HG03520 (cell line): ENCODE results near the gene JMJD6.
A peak's percentile ranks its signal among the peaks of the same experiment; 100 is the strongest.

Experiments
- ATAC-seq: cut with Tn5 transposase; IDR thresholded peaks from one replicate; pipeline ENCODE4 v1.9.1; 2021; ENCODE audit warnings: mild to moderate bottlenecking, moderate library complexity; ENCODE audit not compliant: unreplicated experiment

JMJD6 gene

DNA sequence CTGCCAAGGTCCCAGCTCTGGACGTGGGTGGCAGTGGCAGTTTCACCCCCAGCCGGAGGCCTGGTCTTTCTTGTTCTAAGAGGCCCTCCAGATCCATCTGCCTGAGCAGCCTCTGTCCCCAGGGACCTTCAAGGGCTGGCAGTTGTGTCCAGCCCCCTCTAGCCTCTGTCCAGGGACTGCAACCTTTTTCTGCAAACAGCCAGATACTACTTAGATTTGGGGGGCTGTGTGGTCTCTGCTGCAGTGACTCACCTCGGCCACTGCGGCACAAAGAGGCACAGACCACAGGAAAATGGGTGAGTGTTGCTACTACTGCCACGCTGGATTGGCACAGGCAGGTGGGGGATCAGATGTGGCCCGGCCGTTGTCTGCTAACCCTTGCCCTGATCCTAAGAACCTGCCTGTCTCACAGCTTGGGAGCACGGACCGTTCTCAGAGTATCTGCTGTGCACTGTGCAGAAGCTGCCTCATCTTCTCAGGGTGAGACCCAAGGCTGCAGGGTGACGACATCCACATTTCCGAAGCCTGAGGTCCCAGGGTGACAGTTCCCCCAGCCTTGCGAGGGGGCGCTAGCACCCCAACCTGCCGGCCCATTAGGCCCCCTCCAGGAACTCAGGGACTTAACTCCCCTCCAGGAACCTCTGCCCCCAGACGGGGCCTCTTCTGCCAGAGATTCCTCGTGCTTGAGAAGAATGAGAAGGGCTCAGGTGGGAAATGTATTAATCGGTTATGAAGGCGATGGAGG is 43.2 kb downstream of the JMJD6 start:
- no peak for ATAC-seq

DNA sequence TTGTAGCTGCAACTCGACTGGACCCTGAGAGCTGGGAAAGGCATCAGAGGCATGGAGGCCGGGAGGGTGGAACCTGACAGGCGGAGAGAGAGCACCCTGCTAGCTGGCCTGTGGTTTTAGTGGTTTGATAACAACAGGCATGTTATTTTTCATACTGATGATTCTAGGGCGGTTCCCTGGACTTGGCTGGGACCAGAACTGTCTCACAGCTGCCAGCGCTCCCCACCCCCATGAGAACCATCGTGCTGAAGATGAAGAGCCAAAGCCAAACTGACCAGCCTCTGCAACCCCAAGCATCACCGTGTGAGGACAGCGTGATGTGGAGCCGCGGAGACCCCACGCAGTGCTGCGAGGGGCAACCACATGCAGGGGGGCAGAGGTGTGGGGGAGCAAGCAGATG is 44.1 kb downstream of the JMJD6 start:
- ATAC-seq = no peak

GRCh38 chr17:76681222-76682137 is 44.9 kb downstream of the JMJD6 start:
- ATAC-seq = no peak

- ATAC-seq = no peak
Observed at GRCh38 chr17:76679239-76679638, 47.2 kb downstream of the JMJD6 start.

DNA sequence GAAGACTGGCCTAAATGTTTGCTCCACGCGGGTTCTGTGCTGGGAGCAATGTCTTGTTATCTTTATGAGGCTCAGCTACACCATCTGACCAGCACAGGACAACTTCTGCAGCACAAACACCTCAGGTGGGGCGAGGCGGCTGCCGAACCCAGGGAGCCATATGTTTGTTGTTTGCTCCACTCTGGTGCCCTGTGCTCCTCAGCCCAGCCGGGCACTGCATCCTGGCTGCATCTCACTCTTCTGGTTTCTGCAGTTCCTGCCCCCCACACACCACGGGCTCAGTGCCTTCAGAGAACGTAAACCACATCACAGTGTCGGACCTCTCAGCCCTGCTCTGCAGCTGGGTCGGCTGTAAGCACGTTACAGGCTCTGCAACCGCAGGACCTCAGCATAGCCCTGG is 48.1 kb downstream of the JMJD6 start:
- ATAC-seq = no peak

- no peak for ATAC-seq
Observed at GRCh38 chr17:76677406-76677805, 49.0 kb downstream of the JMJD6 start.

GRCh38 chr17:76676629-76677028 is 49.8 kb downstream of the JMJD6 start:
- ATAC-seq = no peak

DNA sequence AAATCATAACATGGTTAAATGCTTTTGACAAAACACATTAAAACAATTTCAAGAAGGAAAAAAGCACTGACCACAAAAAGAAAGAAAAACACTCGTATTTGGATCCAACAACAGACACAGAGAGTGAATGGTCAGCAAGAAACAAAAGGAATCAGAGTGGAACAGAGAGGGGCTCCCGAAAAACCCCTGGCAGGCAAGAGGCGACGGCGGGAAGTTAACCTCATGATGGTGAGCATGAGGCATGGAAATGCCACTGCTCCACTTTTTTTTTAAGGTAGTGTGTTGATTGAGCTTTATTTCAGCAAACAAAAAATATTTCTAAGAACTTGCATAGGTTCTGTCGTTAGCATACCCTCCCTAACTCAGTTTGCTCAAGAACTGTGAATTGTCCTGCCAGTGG is 50.8 kb downstream of the JMJD6 start:
- ATAC-seq = no peak

- no peak for ATAC-seq
Observed at GRCh38 chr17:76674600-76674999, 51.8 kb downstream of the JMJD6 start.

GRCh38 chr17:76673729-76674128 is 52.7 kb downstream of the JMJD6 start:
- no peak for ATAC-seq

GRCh38 chr17:76672892-76673291 is 53.5 kb downstream of the JMJD6 start:
- no peak for ATAC-seq

DNA sequence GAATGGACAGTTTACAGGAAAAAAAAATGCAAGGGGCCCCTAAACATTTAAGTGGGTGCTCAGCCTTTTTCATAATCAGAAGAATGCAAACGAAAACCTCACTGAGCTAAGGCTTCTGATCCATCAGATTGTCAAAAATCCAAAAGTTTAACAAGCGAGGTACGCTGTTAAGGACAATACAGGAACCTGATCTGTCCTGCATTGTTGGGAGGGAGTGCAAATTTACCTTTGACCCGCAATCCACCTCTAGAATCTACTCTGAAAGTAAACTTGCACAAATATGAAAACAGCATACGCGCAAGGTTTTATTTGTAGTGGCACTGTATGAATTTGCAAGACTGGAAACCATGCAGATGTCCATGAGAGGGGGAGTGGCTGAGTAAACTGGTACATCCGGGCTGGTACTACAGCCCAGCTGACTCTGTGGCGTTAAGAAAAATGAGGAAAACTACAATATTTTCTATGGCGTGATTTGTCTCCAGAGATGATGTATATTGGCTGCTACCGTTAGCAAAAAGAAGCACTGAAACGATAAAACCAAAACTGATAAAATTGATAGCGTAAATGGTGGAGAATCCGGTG is 54.0 kb downstream of the JMJD6 start:
- no peak for ATAC-seq

DNA sequence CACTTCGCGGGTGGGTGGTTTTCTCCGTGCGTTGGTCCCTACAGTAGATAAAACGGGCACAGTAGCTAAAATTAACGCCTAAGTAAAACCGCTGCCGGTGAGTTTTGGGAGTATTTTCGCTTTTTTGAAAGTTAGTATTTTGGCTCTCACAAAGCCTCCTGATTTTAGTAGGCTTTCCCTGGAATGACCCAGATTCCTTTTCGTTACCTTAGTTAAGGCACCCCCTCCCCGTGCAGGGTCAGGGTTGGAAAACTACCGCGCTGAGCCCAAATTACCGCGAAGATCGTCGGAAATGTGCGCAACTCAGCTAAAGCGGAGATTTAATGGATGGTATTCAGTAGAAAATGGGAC is 54.5 kb downstream of the JMJD6 start:
- ATAC-seq = peak; percentile 5

DNA sequence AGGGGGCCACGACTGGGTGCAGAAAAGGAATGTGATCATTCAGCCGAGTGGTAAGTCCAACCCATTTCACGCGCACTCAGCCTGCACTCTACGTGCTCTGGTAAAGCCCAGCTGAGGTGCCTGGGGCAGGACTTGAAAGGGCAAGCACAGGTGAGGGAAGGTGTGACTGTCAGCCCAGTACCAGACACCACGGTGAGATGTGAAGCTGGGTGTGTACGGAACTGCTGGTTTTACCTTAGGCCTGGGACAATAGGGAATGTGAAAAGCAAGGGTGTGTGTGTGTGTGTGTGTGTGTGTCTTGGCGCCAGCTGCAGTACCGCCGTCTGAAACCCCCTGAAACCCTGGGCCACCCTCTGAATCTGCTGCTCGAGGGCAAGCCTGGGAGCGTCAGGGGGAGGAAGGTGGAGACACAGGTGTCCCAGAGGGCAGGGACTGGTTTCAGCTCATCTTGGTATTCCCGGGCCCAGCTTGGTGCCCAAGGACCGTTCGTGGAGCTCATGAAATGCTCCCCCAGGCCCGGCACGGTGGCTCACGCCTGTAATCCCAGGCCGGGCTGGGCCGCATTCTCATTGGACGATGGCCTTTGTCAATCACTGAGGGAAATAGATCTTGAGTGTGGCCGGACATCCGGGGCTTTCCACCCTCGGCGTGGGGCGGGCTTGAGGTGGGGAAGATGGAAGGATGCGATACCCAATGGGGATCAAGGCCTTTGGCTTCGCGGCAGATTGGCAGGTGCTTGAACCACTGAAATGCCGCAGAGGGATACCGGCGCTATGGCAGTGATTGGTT is 55.1 kb downstream of the JMJD6 start:
- ATAC-seq = peak; percentile 99

DNA sequence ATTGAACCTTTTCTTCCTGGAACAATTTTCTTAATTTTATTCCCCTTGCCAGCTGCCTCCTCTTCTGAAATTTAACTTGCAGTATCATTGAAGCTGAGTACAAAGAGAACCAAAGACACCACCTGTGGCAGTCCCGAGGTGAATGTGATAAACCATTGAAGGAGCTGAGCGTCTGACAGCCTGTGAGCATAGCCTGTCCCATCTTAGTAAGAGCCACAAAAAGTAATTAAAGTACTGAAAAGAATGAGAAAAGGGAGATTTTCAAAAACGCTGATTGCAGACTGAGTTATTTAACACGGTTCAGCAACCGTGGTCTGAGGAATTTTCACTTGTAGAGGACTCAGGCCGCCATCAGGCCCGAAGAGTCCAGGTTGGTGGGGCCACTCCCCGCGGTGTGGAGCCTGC is 55.7 kb downstream of the JMJD6 start:
- no peak for ATAC-seq

DNA sequence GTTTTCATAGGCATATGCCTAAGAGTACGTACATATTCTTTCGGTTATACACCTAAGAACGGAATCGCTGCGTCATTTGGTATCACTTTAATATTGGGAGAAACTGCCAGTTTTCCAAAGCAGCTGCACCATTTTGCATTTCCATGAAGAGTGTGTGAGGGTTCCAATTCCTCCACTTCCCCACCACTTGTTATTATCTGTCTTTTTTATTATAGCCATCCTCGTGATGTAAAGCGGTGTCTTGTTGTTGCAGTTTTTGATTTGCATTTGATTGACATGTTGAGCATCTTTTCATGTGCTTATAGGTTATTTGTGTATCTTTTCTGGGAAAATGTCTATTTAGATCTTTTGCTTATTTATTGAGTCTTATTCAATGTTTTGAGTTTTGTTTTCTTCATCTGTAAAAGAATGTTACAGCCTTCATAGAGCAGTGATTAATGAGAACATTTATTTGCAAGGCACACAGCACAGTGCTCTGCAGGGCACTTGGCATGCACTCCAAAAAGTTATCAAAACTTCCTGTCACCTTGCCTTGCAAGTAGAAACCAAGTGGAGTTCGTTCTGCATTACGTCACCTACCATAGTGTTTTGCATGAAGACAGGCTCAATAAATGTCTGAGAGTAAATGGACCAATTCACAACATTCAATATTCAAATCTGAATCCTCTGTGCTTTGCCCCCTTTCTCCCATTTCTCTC is 56.2 kb downstream of the JMJD6 start:
- no peak for ATAC-seq
